Spleen (tissue), 7 donors: ENCODE results near the gene BFSP1.

ENCODE experiments used
- CTCF ChIP-seq, 11 experiments: fragments of 200-600 bp in 7 of 11; fragments of 450-650 bp in 4 of 11; sonication (generic) in 4 of 11; IDR thresholded peaks in 8 of 11; conservative IDR thresholded peaks in 3 of 11; 1 replicate in 7 of 11; 2 replicates in 4 of 11; pipeline versions ENCODE4 v1.4.0 to v1.8.0; 2016 to 2021; ENCODE audit warnings: antibody characterized with exemption in 11 of 11, inconsistent platforms in 4 of 11, mild to moderate bottlenecking in 1 of 11
- POLR2A ChIP-seq, 3 donors: fragments of 450-650 bp; IDR thresholded peaks; one replicate each; pipeline ENCODE4 v1.5.1; 2017; ENCODE audit warnings: antibody characterized with exemption in 3 of 3, mild to moderate bottlenecking in 1 of 3
- POLR2AphosphoS5 ChIP-seq, 3 donors: sonication (generic); formaldehyde crosslinking; IDR thresholded peaks; one replicate each; pipeline ENCODE4 v1.5.1; 2017; ENCODE audit warnings: antibody characterized with exemption in 3 of 3
- donor health status: DM: no; HTN: no; CAD: no; lungs with moderate emphysema.
- donor health status: DM: no; HTN: no; CAD: no.
- donor health status: DM: no; HTN: no; CAD: no.

DNA sequence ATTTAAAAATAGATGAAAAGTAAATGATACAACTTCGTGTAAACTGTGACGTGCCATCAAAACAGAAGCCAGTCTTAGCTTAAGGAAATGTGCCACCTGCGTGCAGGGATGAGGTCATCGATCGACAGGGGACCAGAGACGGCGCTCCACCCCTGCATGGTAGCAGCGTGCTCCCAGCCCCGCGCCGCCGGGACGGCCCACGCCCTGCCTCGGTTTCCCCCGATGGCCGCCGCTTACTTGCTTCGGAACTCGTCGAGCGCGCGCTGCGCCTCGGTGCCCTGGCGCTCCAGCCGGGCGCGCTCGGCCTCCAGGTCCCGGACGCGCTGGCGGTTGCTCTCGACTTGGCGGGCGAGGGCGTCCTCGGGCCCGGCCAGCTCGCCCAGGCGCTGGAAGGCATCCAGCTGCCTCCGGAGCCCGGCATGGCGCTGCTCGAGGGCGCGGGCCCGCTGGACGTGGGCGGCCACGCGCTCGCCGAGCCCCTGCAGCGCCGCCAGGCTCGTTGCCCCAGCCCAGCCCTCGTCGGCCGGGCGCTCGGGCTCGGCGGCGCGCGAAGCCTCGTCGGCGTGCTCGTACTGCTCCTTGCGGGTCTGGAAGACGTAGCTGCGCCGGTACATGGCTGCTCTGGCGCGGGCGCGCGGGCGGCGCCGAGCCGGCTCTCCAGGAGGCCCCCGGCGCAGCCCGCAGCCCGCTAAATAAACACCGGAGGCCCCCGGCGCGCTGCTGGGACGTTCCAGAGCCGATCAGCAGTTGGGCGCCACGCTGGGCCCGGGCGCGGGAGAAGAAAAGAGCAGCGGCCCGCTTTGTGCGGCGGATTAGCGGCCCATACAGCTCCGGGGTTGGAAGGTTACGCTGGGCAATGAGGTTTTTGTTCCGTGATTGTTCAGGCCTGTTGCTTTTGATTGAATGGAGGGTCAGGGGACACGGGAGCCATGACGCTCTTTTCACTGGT lies at the start of gene BFSP1:
- TF ChIP-seq CTCF (IDR thresholded peaks at IDR 0.05 in 8 of 11, conservative IDR thresholded peaks at IDR 0.05 in 3 of 11) (no peak), POLR2AphosphoS5 (IDR thresholded peaks at IDR 0.05) (peak in 2 of 3 donors; percentile 27), POLR2A (IDR thresholded peaks at IDR 0.05) (no peak)
